CD4-positive, CD25-positive, alpha-beta regulatory T cell (primary cell): ENCODE results near the gene OR5AR1. TPM values are rescaled to one million over a fixed set of nuclear protein-coding genes. Genes with fewer than 3 reads are reported as not detected.

Source experiments
- ATAC-seq, 2 donors: fragments of 150-1000 bp; cut with Tn5 transposase; one replicate each; pipeline ENCODE4 v1.10.0; 2021; ENCODE audit warnings: low read depth in 2 of 2, moderate number of reproducible peaks in 2 of 2, moderate library complexity in 1 of 2
- DNase-seq, 3 donors: peaks; one replicate each; pipeline versions ENCODE4 v3.0.0 to v3.0.0-alpha.2; 2012 to 2022; ENCODE audit warnings: mixed read lengths in 1 of 3
- H3K27ac ChIP-seq: one replicate; pipeline ENCODE4 v1.7.0; 2013; ENCODE audit warnings: mild to moderate bottlenecking, low read length; ENCODE audit not compliant: insufficient read depth, poor library complexity, severe bottlenecking
- H3K27me3 ChIP-seq: one replicate; pipeline ENCODE4 v1.7.0; 2013; ENCODE audit warnings: low read length; ENCODE audit not compliant: control insufficient read depth, insufficient read depth
- H3K36me3 ChIP-seq: one replicate; pipeline ENCODE4 v1.7.0; 2013; ENCODE audit warnings: mild to moderate bottlenecking, low read length, moderate library complexity; ENCODE audit not compliant: control insufficient read depth, insufficient read depth
- H3K4me1 ChIP-seq: 2 replicates; pipeline ENCODE4 v1.7.0; 2013; ENCODE audit warnings: mild to moderate bottlenecking, low read length; ENCODE audit not compliant: insufficient read depth, control insufficient read depth, poor library complexity, severe bottlenecking
- H3K4me3 ChIP-seq: one replicate; pipeline ENCODE4 v1.7.0; 2013; ENCODE audit warnings: low read depth, mild to moderate bottlenecking, low read length, moderate library complexity
- H3K9me3 ChIP-seq, 2 experiments: 1 replicate in 1 of 2; 2 replicates in 1 of 2; pipeline ENCODE4 v1.7.0; 2013; ENCODE audit warnings: low read length in 2 of 2, mild to moderate bottlenecking in 1 of 2, moderate library complexity in 1 of 2; ENCODE audit not compliant: control insufficient read depth in 2 of 2
- H3K27ac Mint-ChIP-seq, 3 donors: one replicate each; pipeline ENCODE4 v1.8.0; 2020 to 2022; ENCODE audit warnings: mild to moderate bottlenecking in 3 of 3, mixed read lengths in 3 of 3, moderate library complexity in 2 of 3
- H3K27me3 Mint-ChIP-seq: one replicate; pipeline ENCODE4 v1.8.0; 2022; ENCODE audit warnings: mild to moderate bottlenecking, mixed read lengths
- H3K36me3 Mint-ChIP-seq: one replicate; pipeline ENCODE4 v1.8.0; 2020; ENCODE audit warnings: mixed read lengths
- H3K4me1 Mint-ChIP-seq, 4 donors: one replicate each; pipeline ENCODE4 v1.8.0; 2020 to 2022; ENCODE audit warnings: mixed read lengths in 4 of 4, mild to moderate bottlenecking in 1 of 4
- H3K4me3 Mint-ChIP-seq, 4 donors: one replicate each; pipeline ENCODE4 v1.8.0; 2020 to 2022; ENCODE audit warnings: mild to moderate bottlenecking in 4 of 4, mixed read lengths in 4 of 4, moderate library complexity in 3 of 4
- H3K9me3 Mint-ChIP-seq, 7 donors: one replicate each; pipeline ENCODE4 v1.8.0; 2020 to 2022; ENCODE audit warnings: mixed read lengths in 7 of 7, mild to moderate bottlenecking in 3 of 7, moderate library complexity in 2 of 7
- polyA plus RNA-seq, 4 donors: library from polyadenylated mRNA; unstranded; fragments of 300-500 nt; fragmentation: Illumina TruSeq; gene quantifications; one replicate each; pipeline ENCODE4 v1.2.3, GENCODE V29; 2021
- total RNA-seq: library from RNA; stranded (reverse); gene quantifications from one replicate; pipeline ENCODE4 v1.2.3, GENCODE V29; 2022

OR5AR1 gene
- total and polyA plus RNA-seq, 5 donors from 2014 or later = not detected

GRCh38 chr11:56705784-56706396 is 42.4 kb downstream of the OR5AR1 start:
- no peak overlapping the region for H3K27ac ChIP-seq
- no peak overlapping the region for H3K4me3 ChIP-seq
- H3K36me3 ChIP-seq = no peaks in the 10 kb centered on the region
- H3K4me1 Mint-ChIP-seq = no peaks in the 10 kb centered on the region
- no peaks in the 10 kb centered on the region for H3K4me1 ChIP-seq
- no peak for DNase-seq
- H3K9me3 Mint-ChIP-seq = peaks cover 3 to 19% (median 13%) of the 10 kb centered on the region in 7 donors
- H3K4me3 Mint-ChIP-seq = no peak overlapping the region
- no peaks in the 10 kb centered on the region for H3K27me3 ChIP-seq
- H3K27me3 Mint-ChIP-seq = no peaks in the 10 kb centered on the region
- no peak for ATAC-seq
- H3K9me3 ChIP-seq = no peaks in the 10 kb centered on the region
- no peaks in the 10 kb centered on the region for H3K36me3 Mint-ChIP-seq
- no peak overlapping the region for H3K27ac Mint-ChIP-seq

DNA sequence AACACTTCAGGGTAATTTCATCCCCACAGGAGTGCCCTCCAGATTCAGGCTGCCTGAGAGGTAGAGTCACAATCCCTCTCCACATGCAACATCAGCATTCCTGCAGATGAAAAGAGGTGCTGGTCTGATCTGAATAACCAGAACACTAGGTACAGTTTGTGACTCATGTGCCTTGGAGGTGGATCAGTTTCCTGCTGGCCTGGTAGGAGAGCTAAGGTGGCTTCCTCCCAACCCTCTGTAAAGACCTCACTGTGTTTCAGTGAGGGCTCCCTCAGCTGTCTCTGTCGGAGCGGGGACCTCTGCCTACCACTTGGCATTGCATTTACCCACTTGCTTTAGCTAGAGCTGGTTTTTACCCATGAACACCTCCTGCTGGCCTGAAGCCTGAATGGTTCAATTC is 43.0 kb downstream of the OR5AR1 start:
- Histone ChIP-seq H3K27me3 (no peaks in the 10 kb centered on the region), H3K4me3 (no peak overlapping the region), H3K9me3 (no peaks in the 10 kb centered on the region), H3K36me3 (no peaks in the 10 kb centered on the region), H3K27ac (no peak overlapping the region), H3K4me1 (no peaks in the 10 kb centered on the region)
- Mint-ChIP-seq H3K4me3 (no peak overlapping the region), H3K27ac (no peak overlapping the region), H3K9me3 (peaks cover 2 to 17% (median 11%) of the 10 kb centered on the region in 7 donors), H3K27me3 (no peaks in the 10 kb centered on the region), H3K36me3 (no peaks in the 10 kb centered on the region), H3K4me1 (no peaks in the 10 kb centered on the region)
- ATAC-seq (no peak), DNase-seq (no peak)

- no peak overlapping the region for H3K4me3 Mint-ChIP-seq
- H3K9me3 Mint-ChIP-seq = peaks cover 3 to 23% (median 9%) of the 10 kb centered on the region in 7 donors
- no peaks in the 10 kb centered on the region for H3K27me3 Mint-ChIP-seq
- ATAC-seq (no peak), DNase-seq (no peak)
- H3K36me3 Mint-ChIP-seq = no peaks in the 10 kb centered on the region
- no peaks in the 10 kb centered on the region for H3K4me1 Mint-ChIP-seq
- Histone ChIP-seq H3K27ac (no peak overlapping the region), H3K4me1 (no peaks in the 10 kb centered on the region), H3K36me3 (no peaks in the 10 kb centered on the region), H3K27me3 (no peaks in the 10 kb centered on the region), H3K9me3 (peaks cover 0 to 8% of the 10 kb centered on the region in 2 experiments), H3K4me3 (no peak overlapping the region)
- H3K27ac Mint-ChIP-seq = no peak overlapping the region
Measured at GRCh38 chr11:56714206-56714605, 50.7 kb downstream of the OR5AR1 start.

Other genes with a start within 250 kb of the OR5AR1 start
- not detected for gene OR5M3, start 190.3 kb upstream of the OR5AR1 start, total RNA-seq
- not detected for gene OR5M3, start 190.3 kb upstream of the OR5AR1 start, polyA plus RNA-seq
- not detected for gene OR5M8, start 172.3 kb upstream of the OR5AR1 start, total RNA-seq
- not detected for gene OR5M8, start 172.3 kb upstream of the OR5AR1 start, polyA plus RNA-seq
- not detected for gene OR5M11, start 120.4 kb upstream of the OR5AR1 start, total RNA-seq
- gene OR5M11, start 120.4 kb upstream of the OR5AR1 start, polyA plus RNA-seq = not detected
- gene OR5M10, start 86.0 kb upstream of the OR5AR1 start, total RNA-seq = not detected
- gene OR5M10, start 86.0 kb upstream of the OR5AR1 start, polyA plus RNA-seq = not detected
- not detected for gene OR5M1, start 48.8 kb upstream of the OR5AR1 start, total RNA-seq
- gene OR5M1, start 48.8 kb upstream of the OR5AR1 start, polyA plus RNA-seq = not detected
- gene OR5AP2, start 21.2 kb upstream of the OR5AR1 start, total RNA-seq = not detected
- not detected for gene OR5AP2, start 21.2 kb upstream of the OR5AR1 start, polyA plus RNA-seq
- not detected for gene OR9G1, start 35.4 kb downstream of the OR5AR1 start, total RNA-seq
- gene OR9G1, start 35.4 kb downstream of the OR5AR1 start, polyA plus RNA-seq = not detected
- not detected for gene OR9G4, start 85.0 kb downstream of the OR5AR1 start, total RNA-seq
- not detected for gene OR9G4, start 85.0 kb downstream of the OR5AR1 start, polyA plus RNA-seq